Stomach smooth muscle (tissue), 2 donors: ENCODE measurements around the gene XCR1.
"Not testable (repeated sequence)": the region's sequence is repeated elsewhere in the genome, so short reads cannot be mapped to it uniquely, and the experiment has no call there.

Source experiments
- H3K27ac ChIP-seq: one replicate; pipeline ENCODE4 v1.7.0; 2013; ENCODE audit warnings: mild to moderate bottlenecking, low read length, inconsistent platforms
- H3K27me3 ChIP-seq, 2 donors: one replicate each; pipeline ENCODE4 v1.7.0; 2013; ENCODE audit warnings: low read length in 2 of 2; ENCODE audit not compliant: insufficient read depth in 2 of 2, control insufficient read depth in 1 of 2
- H3K36me3 ChIP-seq, 2 donors: one replicate each; pipeline ENCODE4 v1.7.0; 2013; ENCODE audit warnings: low read length in 2 of 2; ENCODE audit not compliant: control insufficient read depth in 2 of 2, insufficient read depth in 2 of 2
- H3K4me1 ChIP-seq: one replicate; pipeline ENCODE4 v1.7.0; 2013; ENCODE audit warnings: low read length; ENCODE audit not compliant: control insufficient read depth, insufficient read depth
- H3K4me3 ChIP-seq, 2 donors: one replicate each; pipeline ENCODE4 v1.7.0; 2013; ENCODE audit warnings: low read length in 2 of 2
- H3K9ac ChIP-seq, 2 donors: one replicate each; pipeline ENCODE4 v1.7.0; 2013; ENCODE audit warnings: low read length in 2 of 2, mild to moderate bottlenecking in 1 of 2
- H3K9me3 ChIP-seq, 2 donors: one replicate each; pipeline ENCODE4 v1.7.0; 2013; ENCODE audit warnings: low read length in 2 of 2; ENCODE audit not compliant: control insufficient read depth in 2 of 2
- donor health status: healthy.
- donor health status: Pancreatic carcinoma.

XCR1 gene

DNA sequence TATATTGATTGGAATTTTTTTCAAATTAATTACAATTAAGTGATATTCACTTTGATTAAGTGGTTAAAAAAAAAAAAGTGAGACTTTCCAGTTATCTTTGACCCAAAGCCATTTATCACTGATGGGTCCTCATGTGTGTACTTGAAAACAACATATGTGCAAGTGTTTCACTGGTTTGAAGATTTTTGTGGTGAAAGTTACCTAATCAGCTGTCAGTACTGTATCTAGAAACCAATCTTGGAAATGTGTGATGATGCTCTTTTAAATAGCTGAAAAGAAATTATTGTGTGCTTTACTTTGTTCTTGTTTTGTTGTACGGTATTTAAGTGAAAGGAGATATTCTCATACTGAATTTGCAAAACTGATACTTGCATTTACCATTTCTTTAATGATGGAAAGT lies 11.6 kb upstream of the XCR1 start:
- no peaks in the 10 kb centered on the region for H3K9me3 ChIP-seq
- H3K4me3 ChIP-seq: no peak overlapping the region
- H3K27ac ChIP-seq: no peak overlapping the region
- no peaks in the 10 kb centered on the region for H3K27me3 ChIP-seq
- no peaks in the 10 kb centered on the region for H3K36me3 ChIP-seq
- H3K4me1 ChIP-seq: no peaks in the 10 kb centered on the region
- no peak overlapping the region for H3K9ac ChIP-seq

GRCh38 chr3:46038071-46038470 lies 10.8 kb upstream of the XCR1 start:
- H3K4me3 ChIP-seq, H3K27ac ChIP-seq, H3K9me3 ChIP-seq, H3K27me3 ChIP-seq, H3K36me3 ChIP-seq, H3K9ac ChIP-seq, H3K4me1 ChIP-seq: not testable (repeated sequence)

GRCh38 chr3:46036191-46036590 lies 8.9 kb upstream of the XCR1 start:
- H3K36me3 ChIP-seq: no peaks in the 10 kb centered on the region
- no peaks in the 10 kb centered on the region for H3K9me3 ChIP-seq
- no peak overlapping the region for H3K4me3 ChIP-seq
- H3K27ac ChIP-seq: no peak overlapping the region
- no peak overlapping the region for H3K9ac ChIP-seq
- peaks cover 0 to 2% of the 10 kb centered on the region in 2 donors for H3K27me3 ChIP-seq
- no peaks in the 10 kb centered on the region for H3K4me1 ChIP-seq

GRCh38 chr3:46031747-46032146 lies 4.5 kb upstream of the XCR1 start:
- Histone ChIP-seq H3K27me3 (peaks cover 0 to 2% of the 10 kb centered on the region in 2 donors), H3K4me1 (no peaks in the 10 kb centered on the region), H3K36me3 (no peaks in the 10 kb centered on the region), H3K9me3 (no peaks in the 10 kb centered on the region), H3K27ac (no peak overlapping the region), H3K4me3 (no peak overlapping the region), H3K9ac (no peak overlapping the region)

GRCh38 chr3:46031269-46031668 lies 4.0 kb upstream of the XCR1 start:
- Histone ChIP-seq H3K27ac (no peak overlapping the region), H3K27me3 (peaks cover 0 to 2% of the 10 kb centered on the region in 2 donors), H3K36me3 (no peaks in the 10 kb centered on the region), H3K4me3 (no peak overlapping the region), H3K9ac (no peak overlapping the region), H3K9me3 (no peaks in the 10 kb centered on the region), H3K4me1 (no peaks in the 10 kb centered on the region)

DNA sequence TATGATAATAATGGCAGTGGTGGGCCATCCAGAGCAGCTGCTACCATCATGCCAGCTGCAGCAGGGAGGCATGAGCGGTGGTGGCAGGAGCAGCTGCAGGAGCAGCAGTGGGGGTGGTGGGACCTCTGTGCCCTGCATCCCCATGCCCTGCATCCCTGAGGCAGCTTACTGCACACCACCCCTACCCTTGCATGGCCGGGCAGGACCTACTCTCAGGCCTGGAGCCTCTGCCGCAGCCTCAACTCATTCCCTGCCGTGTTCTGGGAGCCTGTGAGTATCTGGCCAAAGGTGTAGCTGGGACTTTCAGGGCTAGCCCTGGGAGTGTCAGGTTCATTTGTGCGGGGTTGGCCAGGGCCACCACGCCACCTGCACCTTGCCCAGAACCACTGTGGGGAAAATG lies 3.3 kb upstream of the XCR1 start:
- Histone ChIP-seq H3K9ac (no peak overlapping the region), H3K4me3 (no peak overlapping the region), H3K36me3 (no peaks in the 10 kb centered on the region), H3K9me3 (no peaks in the 10 kb centered on the region), H3K4me1 (no peaks in the 10 kb centered on the region), H3K27me3 (peaks cover 0 to 2% of the 10 kb centered on the region in 2 donors), H3K27ac (no peak overlapping the region)

GRCh38 chr3:46029953-46030543 lies 2.8 kb upstream of the XCR1 start:
- Histone ChIP-seq H3K4me1 (no peaks in the 10 kb centered on the region), H3K27ac (no peak overlapping the region), H3K36me3 (no peaks in the 10 kb centered on the region)

DNA sequence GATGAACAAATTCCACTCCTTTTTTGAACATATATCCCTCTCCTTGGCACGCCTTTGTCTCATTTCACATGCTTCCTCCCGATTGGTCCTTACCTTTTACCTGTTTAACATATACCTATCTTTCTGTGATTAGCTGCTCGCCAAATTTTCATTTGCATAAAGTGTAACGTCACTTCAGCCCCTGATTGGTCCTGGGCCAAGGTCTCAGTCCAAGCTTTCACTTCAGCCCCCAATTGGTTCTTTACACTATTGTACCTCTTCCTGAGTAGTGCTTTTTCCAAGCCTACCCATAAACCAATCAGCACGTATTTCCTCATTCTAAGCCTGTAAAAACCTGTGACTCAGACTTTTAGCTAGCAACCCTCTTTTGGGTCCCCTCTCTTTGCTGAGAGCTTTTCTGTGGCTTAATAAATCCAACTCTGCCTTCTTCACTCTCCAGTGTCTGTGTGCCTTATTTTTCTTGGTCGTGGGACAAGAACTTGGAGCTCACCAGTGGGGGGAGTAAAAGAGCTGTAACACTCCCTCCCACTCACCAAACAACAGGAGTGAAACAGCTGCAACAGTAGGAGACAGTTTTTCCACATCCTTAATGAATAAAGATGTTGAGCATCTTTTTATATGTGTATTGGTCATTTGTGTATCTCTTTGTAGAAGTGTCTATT lies 584 bp upstream of the XCR1 start:
- Histone ChIP-seq H3K9ac (no peak overlapping the region), H3K9me3 (no peaks in the 10 kb centered on the region), H3K4me3 (no peak overlapping the region), H3K27me3 (peaks cover 0 to 2% of the 10 kb centered on the region in 2 donors), H3K4me1 (no peaks in the 10 kb centered on the region), H3K36me3 (no peaks in the 10 kb centered on the region), H3K27ac (no peak overlapping the region)

More at GRCh38 chr3:46029953-46030543, 2.8 kb upstream of the XCR1 start:
- Histone ChIP-seq H3K27me3 (peaks cover 0 to 2% of the 10 kb centered on the region in 2 donors), H3K9ac (no peak overlapping the region), H3K4me3 (no peak overlapping the region), H3K9me3 (no peaks in the 10 kb centered on the region)

GRCh38 chr3:46025139-46025538 lies 2.1 kb downstream of the XCR1 start:
- Histone ChIP-seq H3K36me3 (no peaks in the 10 kb centered on the region), H3K4me1 (no peaks in the 10 kb centered on the region), H3K27me3 (no peaks in the 10 kb centered on the region), H3K27ac (no peak overlapping the region), H3K9ac (no peak overlapping the region), H3K4me3 (no peak overlapping the region), H3K9me3 (no peaks in the 10 kb centered on the region)

DNA sequence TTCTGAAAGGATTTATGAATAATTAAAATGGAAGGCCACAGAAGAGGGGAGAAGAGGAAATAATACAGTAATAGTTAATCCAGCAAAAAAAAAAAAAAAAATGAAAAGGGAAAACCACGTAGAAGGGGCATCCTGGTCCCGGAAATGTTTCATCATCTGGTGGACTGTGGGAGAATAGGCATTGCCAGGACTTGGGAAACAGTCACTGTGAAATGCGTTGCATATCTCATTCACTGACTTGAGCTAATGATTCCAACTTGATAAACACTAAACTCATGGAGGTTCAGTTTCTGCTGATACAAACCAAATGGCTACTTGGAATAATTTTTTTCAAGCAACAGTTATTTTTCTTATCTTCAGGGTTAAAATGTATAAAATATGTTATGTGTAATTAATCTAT lies 3.2 kb downstream of the XCR1 start:
- Histone ChIP-seq H3K9ac (no peak overlapping the region), H3K4me3 (no peak overlapping the region), H3K27ac (no peak overlapping the region), H3K4me1 (no peaks in the 10 kb centered on the region), H3K27me3 (no peaks in the 10 kb centered on the region), H3K9me3 (no peaks in the 10 kb centered on the region), H3K36me3 (no peaks in the 10 kb centered on the region)
